Prostate gland (tissue), 2 donors: ENCODE results near the gene TUSC2.

Experiments
- CTCF ChIP-seq, 4 experiments: fragments of 200-600 bp in 2 of 4; fragments of 450-650 bp in 2 of 4; sonication (generic) in 2 of 4; IDR thresholded peaks; 1 replicate in 3 of 4; 2 replicates in 1 of 4; pipeline ENCODE4 v1.5.1; 2016 to 2019; ENCODE audit warnings: antibody characterized with exemption in 4 of 4, mild to moderate bottlenecking in 2 of 4, moderate library complexity in 2 of 4
- POLR2A ChIP-seq: fragments of 450-650 bp; IDR thresholded peaks from one replicate; pipeline ENCODE4 v1.6.1; 2016; ENCODE audit warnings: antibody characterized with exemption, mild to moderate bottlenecking

GRCh38 chr3:50340448-50341329 lies 12.7 kb upstream of the TUSC2 start, which contains the start of gene RASSF1:
- no peak for TF ChIP-seq CTCF (IDR thresholded peaks at IDR 0.05)
- TF ChIP-seq POLR2A: no peak
